ENCODE measurements around the gene SYAP1. TPM values are rescaled to one million over a fixed set of nuclear protein-coding genes. Genes with fewer than 3 reads are reported as not detected.
"Not testable (repeated sequence)": the region's sequence is repeated elsewhere in the genome, so short reads cannot be mapped to it uniquely, and the experiment has no call there.

The SYAP1 gene
- total RNA-seq, 6 donors from 2014 or later: 12.6 to 41.2 (median 22.6) TPM

DNA sequence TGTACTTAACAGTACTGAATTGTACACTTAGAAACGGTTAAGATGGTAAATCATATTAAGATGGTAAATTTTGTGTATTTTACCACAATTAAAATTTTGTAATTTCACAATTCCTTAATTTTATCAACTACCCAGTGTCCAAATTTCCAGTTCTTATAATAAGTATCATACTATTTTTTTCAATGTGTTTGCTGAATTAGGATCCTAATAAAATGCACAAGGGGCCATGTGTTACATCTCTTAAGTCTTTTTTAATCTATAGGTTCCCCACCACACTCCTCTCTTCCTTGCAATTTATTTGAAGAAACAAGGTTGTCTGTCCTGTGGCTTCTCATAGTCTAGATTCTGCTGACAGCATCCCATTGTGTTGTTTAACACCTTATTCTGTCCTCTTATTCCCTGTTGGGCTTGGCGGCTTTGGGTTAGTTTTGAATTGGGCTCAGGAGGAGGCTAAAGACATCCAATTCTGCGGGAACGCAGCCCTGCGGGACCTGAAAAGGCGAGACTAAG, 533 bp upstream of the SYAP1 start:
- DNase-seq (no peak), ATAC-seq (ENCODE audit: low FRiP score in 2 of 2) (no peak)
- TF ChIP-seq POLR2AphosphoS5 (IDR thresholded peaks at IDR 0.05): no peak
- WGBS, 2 donors: 11 to 15% methylated on average over 4 to 6 of the region's 6 CpGs
- Histone ChIP-seq H3K36me3 (no peaks in the 10 kb centered on the region), H3K27me3 (no peaks in the 10 kb centered on the region), H3K4me1 (peaks cover 5 to 34% (median 13%) of the 10 kb centered on the region in 4 donors), H3K27ac (peak overlapping the region; percentile 92 to 99 (median 94)), H3K4me3 (peak overlapping the region; percentile 45 to 70 (median 66)), H3K9me3 (no peaks in the 10 kb centered on the region)

- Histone ChIP-seq H3K9me3 (no peaks in the 10 kb centered on the region), H3K4me3 (no peak overlapping the region), H3K36me3 (peaks cover 0 to 6% (median 0%) of the 10 kb centered on the region in 4 donors), H3K27me3 (no peaks in the 10 kb centered on the region), H3K27ac (no peak overlapping the region), H3K4me1 (peaks cover 5 to 34% (median 13%) of the 10 kb centered on the region in 4 donors)
- TF ChIP-seq POLR2A (IDR thresholded peaks at IDR 0.05): no peak
- TF ChIP-seq EP300 (IDR thresholded peaks at IDR 0.05): no peak
- no peak for TF ChIP-seq POLR2AphosphoS5 (IDR thresholded peaks at IDR 0.05)
- TF ChIP-seq, protein P1, sequence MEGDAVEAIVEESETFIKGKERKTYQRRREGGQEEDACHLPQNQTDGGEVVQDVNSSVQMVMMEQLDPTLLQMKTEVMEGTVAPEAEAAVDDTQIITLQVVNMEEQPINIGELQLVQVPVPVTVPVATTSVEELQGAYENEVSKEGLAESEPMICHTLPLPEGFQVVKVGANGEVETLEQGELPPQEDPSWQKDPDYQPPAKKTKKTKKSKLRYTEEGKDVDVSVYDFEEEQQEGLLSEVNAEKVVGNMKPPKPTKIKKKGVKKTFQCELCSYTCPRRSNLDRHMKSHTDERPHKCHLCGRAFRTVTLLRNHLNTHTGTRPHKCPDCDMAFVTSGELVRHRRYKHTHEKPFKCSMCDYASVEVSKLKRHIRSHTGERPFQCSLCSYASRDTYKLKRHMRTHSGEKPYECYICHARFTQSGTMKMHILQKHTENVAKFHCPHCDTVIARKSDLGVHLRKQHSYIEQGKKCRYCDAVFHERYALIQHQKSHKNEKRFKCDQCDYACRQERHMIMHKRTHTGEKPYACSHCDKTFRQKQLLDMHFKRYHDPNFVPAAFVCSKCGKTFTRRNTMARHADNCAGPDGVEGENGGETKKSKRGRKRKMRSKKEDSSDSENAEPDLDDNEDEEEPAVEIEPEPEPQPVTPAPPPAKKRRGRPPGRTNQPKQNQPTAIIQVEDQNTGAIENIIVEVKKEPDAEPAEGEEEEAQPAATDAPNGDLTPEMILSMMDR (IDR thresholded peaks at IDR 0.05): no peak
- no peak for DNase-seq
- no peak for ATAC-seq (ENCODE audit: low FRiP score in 2 of 2)
- 81 to 82% methylated on average over 4 of the region's 4 CpGs for WGBS, 2 donors
Observed at GRCh38 chrX:16722481-16722880, 3.1 kb downstream of the SYAP1 start.

DNA sequence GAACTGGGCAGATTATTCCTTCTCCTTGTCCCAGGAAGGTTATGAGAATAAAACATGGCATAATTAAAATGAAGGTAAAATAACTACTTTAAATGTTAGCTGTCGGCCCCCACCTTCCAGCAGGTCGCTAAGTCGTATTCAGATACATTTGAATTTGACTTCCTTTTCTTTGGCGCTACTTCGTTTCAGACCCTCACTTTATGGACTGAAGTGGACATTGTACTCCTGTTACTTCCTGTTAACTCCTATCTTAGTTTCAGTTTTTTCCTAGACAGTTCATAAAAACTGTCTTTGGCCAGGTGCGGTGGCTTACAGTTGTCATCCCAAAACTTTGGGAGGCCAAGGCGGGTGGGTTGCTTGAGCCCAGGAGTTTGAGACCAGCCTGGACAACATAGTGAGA, 5.7 kb downstream of the SYAP1 start:
- WGBS, 2 donors: 89 to 93% methylated on average over 7 of the region's 7 CpGs
- no peak for TF ChIP-seq EP300 (IDR thresholded peaks at IDR 0.05)
- TF ChIP-seq, protein P1 (IDR thresholded peaks at IDR 0.05): no peak
- TF ChIP-seq POLR2AphosphoS5 (IDR thresholded peaks at IDR 0.05): no peak
- TF ChIP-seq POLR2A (IDR thresholded peaks at IDR 0.05): no peak
- Histone ChIP-seq H3K36me3 (peaks cover 0 to 6% (median 0%) of the 10 kb centered on the region in 4 donors), H3K9me3 (no peaks in the 10 kb centered on the region), H3K4me1 (peaks cover 5 to 30% (median 13%) of the 10 kb centered on the region in 4 donors), H3K27me3 (no peaks in the 10 kb centered on the region), H3K27ac (no peak overlapping the region), H3K4me3 (no peak overlapping the region)
- no peak for DNase-seq
- no peak for ATAC-seq (ENCODE audit: low FRiP score in 2 of 2)

- 85 to 86% methylated on average over 5 of the region's 5 CpGs for WGBS, 2 donors
- not testable (repeated sequence) for ATAC-seq (ENCODE audit: low FRiP score in 2 of 2); H3K4me3 ChIP-seq; H3K36me3 ChIP-seq; H3K9me3 ChIP-seq; H3K27ac ChIP-seq; H3K27me3 ChIP-seq; DNase-seq
- H3K4me1 ChIP-seq: peaks cover 0 to 16% (median 2%) of the 10 kb centered on the region in 4 donors
Observed at GRCh38 chrX:16726347-16726988, 7.1 kb downstream of the SYAP1 start.

- no peak for TF ChIP-seq POLR2AphosphoS5 (IDR thresholded peaks at IDR 0.05)
- no peak for TF ChIP-seq POLR2A (IDR thresholded peaks at IDR 0.05)
- TF ChIP-seq EP300 (IDR thresholded peaks at IDR 0.05): no peak
- TF ChIP-seq, protein P1 (IDR thresholded peaks at IDR 0.05): no peak
- Histone ChIP-seq H3K27me3 (no peaks in the 10 kb centered on the region), H3K36me3 (peaks cover 0 to 6% (median 0%) of the 10 kb centered on the region in 4 donors), H3K9me3 (no peaks in the 10 kb centered on the region), H3K27ac (no peak overlapping the region), H3K4me1 (peaks cover 0 to 7% (median 0%) of the 10 kb centered on the region in 4 donors), H3K4me3 (no peak overlapping the region)
- DNase-seq: no peak
- ATAC-seq (ENCODE audit: low FRiP score in 2 of 2): no peak
Observed at GRCh38 chrX:16727637-16728036, 8.2 kb downstream of the SYAP1 start.

GRCh38 chrX:16730450-16730849, 11.0 kb downstream of the SYAP1 start:
- no peaks in the 10 kb centered on the region for H3K4me1 ChIP-seq
- ATAC-seq (ENCODE audit: low FRiP score in 2 of 2): no peak
- H3K27ac ChIP-seq: no peak overlapping the region
- H3K4me3 ChIP-seq: no peak overlapping the region
- H3K36me3 ChIP-seq: peaks cover 0 to 3% (median 0%) of the 10 kb centered on the region in 4 donors
- WGBS, 2 donors: 76 to 93% methylated on average over 1 of the region's 1 CpG
- no peaks in the 10 kb centered on the region for H3K27me3 ChIP-seq
- H3K9me3 ChIP-seq: no peaks in the 10 kb centered on the region
- no peak for TF ChIP-seq EP300 (IDR thresholded peaks at IDR 0.05)
- no peak for TF ChIP-seq POLR2A (IDR thresholded peaks at IDR 0.05)
- no peak for TF ChIP-seq POLR2AphosphoS5 (IDR thresholded peaks at IDR 0.05)
- TF ChIP-seq, protein P1 (IDR thresholded peaks at IDR 0.05): no peak
- DNase-seq: no peak

All from upper lobe of left lung (tissue), 6 donors.